A673 (cell line): ENCODE data around the gene LIMA1. TPM values are rescaled to one million over a fixed set of nuclear protein-coding genes. Genes with fewer than 3 reads are reported as not detected.

Experiments
- BruUV-seq: library from RNA; stranded (reverse); fragments of 400-500 nt; replicated peaks from 2 replicates; lab custom pipeline; 2021; lab: Mats Ljungman, UMichigan
- CTCF ChIA-PET: fragments of 300-600 bp; sonication (Branson Sonifier 250); formaldehyde crosslinking; loops from one replicate; lab custom pipeline; 2022; ENCODE audit warnings: antibody characterized with exemption; lab: Charles Lee
- POLR2A ChIA-PET: fragments of 300-600 bp; sonication (Branson Sonifier 250); formaldehyde crosslinking; loops from one replicate; lab custom pipeline; 2022; ENCODE audit warnings: antibody characterized with exemption; ENCODE audit not compliant: low non-redundant PET; lab: Charles Lee
- DNase-seq: peaks from one replicate; pipeline ENCODE4 v3.0.0-alpha.2; 2015; ENCODE audit warnings: low spot score
- H3K27ac ChIP-seq: fragments of 200-600 bp; sonication (generic); 2 replicates; pipeline ENCODE4 v1.5.1; 2016; ENCODE audit warnings: mixed run types, low read depth, mild to moderate bottlenecking, mixed read lengths, antibody characterized with exemption, low read length; ENCODE audit not compliant: poor library complexity, severe bottlenecking
- H3K27me3 ChIP-seq: fragments of 200-600 bp; sonication (generic); replicated peaks from 2 replicates; pipeline ENCODE4 v1.6.1; 2017; ENCODE audit warnings: mixed run types, low read depth, mild to moderate bottlenecking, mixed read lengths, antibody characterized with exemption, low read length; ENCODE audit not compliant: insufficient read depth, poor library complexity
- H3K36me3 ChIP-seq: fragments of 200-600 bp; sonication (generic); 2 replicates; pipeline ENCODE4 v1.6.1; 2016; ENCODE audit warnings: mixed run types, mild to moderate bottlenecking, mixed read lengths, antibody characterized with exemption, low read length; ENCODE audit not compliant: insufficient read depth, poor library complexity, severe bottlenecking
- H3K4me1 ChIP-seq: fragments of 200-600 bp; sonication (generic); 2 replicates; pipeline ENCODE4 v1.6.1; 2017; ENCODE audit warnings: mixed run types, mild to moderate bottlenecking, mixed read lengths, antibody characterized with exemption, low read length; ENCODE audit not compliant: insufficient read depth, poor library complexity, severe bottlenecking
- H3K4me3 ChIP-seq: fragments of 200-600 bp; sonication (generic); 2 replicates; pipeline ENCODE4 v1.5.1; 2016; ENCODE audit warnings: low read depth, mixed run types, mild to moderate bottlenecking, mixed read lengths, low read length; ENCODE audit not compliant: poor library complexity, severe bottlenecking
- H3K9me3 ChIP-seq: fragments of 200-600 bp; sonication (generic); 2 replicates; pipeline ENCODE4 v1.6.1; 2016; ENCODE audit warnings: mixed run types, low read depth, mild to moderate bottlenecking, mixed read lengths, antibody characterized with exemption, low read length; ENCODE audit not compliant: poor library complexity, severe bottlenecking
- EZH2 ChIP-seq: fragments of 200-600 bp; sonication (generic); IDR thresholded peaks from 2 replicates; pipeline ENCODE4 v1.6.1; 2017; ENCODE audit warnings: borderline replicate concordance, low read depth, mild to moderate bottlenecking, mixed read lengths, antibody characterized with exemption, low read length; ENCODE audit not compliant: poor library complexity, severe bottlenecking
- intact Hi-C: fragments of 100-400 bp; cut with micrococcal nuclease; formaldehyde crosslinking; loops from one replicate; pipeline ENCODE4 v1.10.0; 2022; ENCODE audit not compliant: unreplicated experiment
- total RNA-seq: library from RNA; stranded (reverse); gene quantifications from 2 replicates; pipeline ENCODE4 v1.2.3, GENCODE V29; 2021
- TF ChIP-seq, protein P1 (sequence below): fragments of 300-800, 200-600 bp; sonication (generic); conservative IDR thresholded peaks from 2 replicates; pipeline ENCODE4 v1.5.1; 2017; ENCODE audit warnings: low read depth, mild to moderate bottlenecking, antibody characterized with exemption, low read length, moderate library complexity, mixed read lengths

LIMA1 gene
- total RNA-seq, 1 experiment from 2014 or later = 77.6 TPM

DNA sequence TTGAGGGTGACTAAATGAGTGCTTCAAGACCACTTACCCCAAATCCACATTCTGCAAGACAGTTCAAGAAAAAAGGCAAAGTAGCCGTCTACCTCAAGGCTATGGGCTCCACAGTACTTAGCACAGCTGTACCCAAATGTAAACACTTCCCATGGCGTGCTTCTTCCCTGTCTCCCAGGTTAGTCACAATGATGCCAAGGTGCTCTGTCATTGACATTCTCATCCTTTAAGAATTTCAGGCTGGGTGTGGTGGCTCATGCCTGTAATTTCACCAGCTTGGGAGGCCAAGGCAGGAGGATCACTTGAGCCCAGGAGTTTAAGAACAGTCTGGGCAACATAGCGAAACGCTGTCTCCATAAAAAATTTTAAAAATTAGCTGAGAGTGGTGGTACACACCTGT, 64.9 kb downstream of the LIMA1 start:
- BruUV-seq = no TSS peak
- TF ChIP-seq, protein P1, sequence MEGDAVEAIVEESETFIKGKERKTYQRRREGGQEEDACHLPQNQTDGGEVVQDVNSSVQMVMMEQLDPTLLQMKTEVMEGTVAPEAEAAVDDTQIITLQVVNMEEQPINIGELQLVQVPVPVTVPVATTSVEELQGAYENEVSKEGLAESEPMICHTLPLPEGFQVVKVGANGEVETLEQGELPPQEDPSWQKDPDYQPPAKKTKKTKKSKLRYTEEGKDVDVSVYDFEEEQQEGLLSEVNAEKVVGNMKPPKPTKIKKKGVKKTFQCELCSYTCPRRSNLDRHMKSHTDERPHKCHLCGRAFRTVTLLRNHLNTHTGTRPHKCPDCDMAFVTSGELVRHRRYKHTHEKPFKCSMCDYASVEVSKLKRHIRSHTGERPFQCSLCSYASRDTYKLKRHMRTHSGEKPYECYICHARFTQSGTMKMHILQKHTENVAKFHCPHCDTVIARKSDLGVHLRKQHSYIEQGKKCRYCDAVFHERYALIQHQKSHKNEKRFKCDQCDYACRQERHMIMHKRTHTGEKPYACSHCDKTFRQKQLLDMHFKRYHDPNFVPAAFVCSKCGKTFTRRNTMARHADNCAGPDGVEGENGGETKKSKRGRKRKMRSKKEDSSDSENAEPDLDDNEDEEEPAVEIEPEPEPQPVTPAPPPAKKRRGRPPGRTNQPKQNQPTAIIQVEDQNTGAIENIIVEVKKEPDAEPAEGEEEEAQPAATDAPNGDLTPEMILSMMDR = no peak
- TF ChIP-seq EZH2 = no peak
- Histone ChIP-seq H3K27me3 (no peaks in the 10 kb centered on the region), H3K27ac (no peak overlapping the region), H3K9me3 (no peaks in the 10 kb centered on the region), H3K4me3 (no peak overlapping the region), H3K36me3 (no peaks in the 10 kb centered on the region), H3K4me1 (peaks cover 16% of the 10 kb centered on the region)
- CTCF ChIA-PET = no interaction called here
- POLR2A ChIA-PET = no interaction called here
- DNase-seq = no peak
- intact Hi-C loops = no loop called here

DNA sequence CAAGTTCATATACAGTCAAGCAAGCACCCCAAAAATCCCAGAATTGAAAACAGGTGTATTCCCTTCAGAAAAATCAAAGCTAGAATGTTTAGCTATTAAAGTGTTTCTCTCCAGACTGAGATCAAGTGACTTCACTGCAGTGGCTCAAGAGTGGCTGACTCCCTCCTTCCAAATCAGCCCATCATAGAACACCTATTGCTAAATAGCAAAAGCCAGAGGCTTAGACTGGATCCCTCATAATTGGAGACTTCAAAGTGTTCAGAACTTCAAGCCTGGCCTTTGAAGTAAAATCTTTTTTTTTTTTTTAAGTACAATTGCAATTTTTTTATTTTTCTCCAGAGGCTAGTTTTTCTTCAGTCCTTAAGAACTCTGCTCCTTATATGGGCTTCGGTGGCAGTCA, 66.1 kb downstream of the LIMA1 start:
- Histone ChIP-seq H3K27ac (peak overlapping the region; percentile 22), H3K27me3 (no peaks in the 10 kb centered on the region), H3K4me3 (no peak overlapping the region), H3K4me1 (peaks cover 21% of the 10 kb centered on the region), H3K36me3 (no peaks in the 10 kb centered on the region), H3K9me3 (no peaks in the 10 kb centered on the region)
- intact Hi-C loops = no loop called here
- CTCF ChIA-PET = no interaction called here
- POLR2A ChIA-PET = no interaction called here
- DNase-seq = no peak
- BruUV-seq = no TSS peak
- no peak for TF ChIP-seq EZH2
- TF ChIP-seq, protein P1 = no peak

DNA sequence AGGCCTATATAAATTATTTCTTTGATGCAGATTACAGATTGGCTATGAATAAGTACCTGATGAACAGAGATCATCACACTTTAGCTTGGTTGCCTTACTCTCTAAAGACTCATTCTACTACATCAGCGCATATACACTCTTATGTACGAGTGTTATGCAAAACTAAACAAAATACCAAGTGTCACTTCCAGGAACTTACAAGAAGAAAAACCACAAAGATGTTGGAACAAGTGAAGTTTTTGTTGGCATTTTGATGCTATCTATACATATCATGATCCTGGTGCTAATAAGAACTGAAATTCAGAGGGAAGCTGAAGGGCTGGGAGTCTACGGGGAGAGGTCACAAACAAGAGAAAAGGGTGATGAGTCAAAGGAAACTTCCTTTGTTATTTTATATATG, 68.3 kb downstream of the LIMA1 start:
- no TSS peak for BruUV-seq
- TF ChIP-seq, protein P1 = no peak
- no peak for TF ChIP-seq EZH2
- H3K9me3 ChIP-seq = no peaks in the 10 kb centered on the region
- H3K27ac ChIP-seq = no peak overlapping the region
- CTCF ChIA-PET = no interaction called here
- no peaks in the 10 kb centered on the region for H3K27me3 ChIP-seq
- H3K36me3 ChIP-seq = no peaks in the 10 kb centered on the region
- no peak for DNase-seq
- POLR2A ChIA-PET = no interaction called here
- intact Hi-C loops = no loop called here
- no peak overlapping the region for H3K4me3 ChIP-seq
- H3K4me1 ChIP-seq = peaks cover 41% of the 10 kb centered on the region
